GM12891 (cell line): ENCODE results near the gene DIS3L2.

Experiments used
- PAX5 ChIP-seq: IDR thresholded peaks from 2 replicates; pipeline ENCODE4 v1.6.1; 2011; ENCODE audit warnings: low read length, moderate library complexity, mild to moderate bottlenecking; ENCODE audit not compliant: insufficient read depth, severe bottlenecking
- POLR2A ChIP-seq: IDR thresholded peaks from 2 replicates; pipeline ENCODE4 v1.6.1; 2011; ENCODE audit warnings: low read depth, low read length, control low read depth
- POLR2AphosphoS5 ChIP-seq: IDR thresholded peaks from 2 replicates; pipeline ENCODE4 v1.6.1; 2011; ENCODE audit warnings: low read depth, low read length, control low read depth
- SPI1 ChIP-seq: IDR thresholded peaks from 2 replicates; pipeline ENCODE4 v1.6.1; 2011; ENCODE audit warnings: low read depth, low read length, control low read depth
- TAF1 ChIP-seq: IDR thresholded peaks from 2 replicates; pipeline ENCODE4 v1.6.1; 2011; ENCODE audit warnings: low read depth, low read length, control low read depth

GRCh38 chr2:232043966-232044365 is 82.5 kb downstream of the DIS3L2 start:
- TF ChIP-seq POLR2A (no peak), TAF1 (no peak), POLR2AphosphoS5 (no peak), SPI1 (no peak), PAX5 (no peak)
